ENCODE measurements around the gene LRP1B.
"Not testable (repeated sequence)": the region's sequence is repeated elsewhere in the genome, so short reads cannot be mapped to it uniquely, and the experiment has no call there.

LRP1B gene

GRCh38 chr2:140436936-140437335 is 1693.9 kb downstream of the LRP1B start:
- no peak for DNase-seq (ENCODE audit: low read depth)

GRCh38 chr2:140427033-140427432 is 1703.8 kb downstream of the LRP1B start:
- not testable (repeated sequence) for DNase-seq (ENCODE audit: low read depth)

- no peak for DNase-seq (ENCODE audit: low read depth)
These were observed 1706.3 kb downstream of the LRP1B start for GRCh38 chr2:140424471-140424870.

GRCh38 chr2:140422759-140423158 is 1708.1 kb downstream of the LRP1B start:
- no peak for DNase-seq (ENCODE audit: low read depth)

GRCh38 chr2:140417504-140417903 is 1713.3 kb downstream of the LRP1B start:
- DNase-seq (ENCODE audit: low read depth): no peak

GRCh38 chr2:140416577-140416976 is 1714.2 kb downstream of the LRP1B start:
- DNase-seq (ENCODE audit: low read depth): no peak

- DNase-seq (ENCODE audit: low read depth): not testable (repeated sequence)
These were observed 1715.8 kb downstream of the LRP1B start for GRCh38 chr2:140415035-140415434.

- DNase-seq (ENCODE audit: low read depth): no peak
These were observed 1720.1 kb downstream of the LRP1B start for GRCh38 chr2:140410695-140411094.

- no peak for DNase-seq (ENCODE audit: low read depth)
These were observed 1729.8 kb downstream of the LRP1B start for GRCh38 chr2:140401056-140401455.

- DNase-seq (ENCODE audit: low read depth): no peak
These were observed 1738.0 kb downstream of the LRP1B start for GRCh38 chr2:140392824-140393223.

- no peak for DNase-seq (ENCODE audit: low read depth)
These were observed 1745.9 kb downstream of the LRP1B start for GRCh38 chr2:140384946-140385345.

- DNase-seq (ENCODE audit: low read depth): no peak
These were observed 1747.0 kb downstream of the LRP1B start for GRCh38 chr2:140383781-140384180.

GRCh38 chr2:140376686-140377085 is 1754.1 kb downstream of the LRP1B start:
- DNase-seq (ENCODE audit: low read depth): no peak

GRCh38 chr2:140363131-140363530 is 1767.7 kb downstream of the LRP1B start:
- no peak for DNase-seq (ENCODE audit: low read depth)

- no peak for DNase-seq (ENCODE audit: low read depth)
These were observed 1768.5 kb downstream of the LRP1B start for GRCh38 chr2:140362361-140362760.

GRCh38 chr2:140359056-140359771 is 1771.6 kb downstream of the LRP1B start:
- no peak for DNase-seq (ENCODE audit: low read depth)

- DNase-seq (ENCODE audit: low read depth): no peak
These were observed 1774.1 kb downstream of the LRP1B start for GRCh38 chr2:140356697-140357096.

GRCh38 chr2:140355511-140356090 is 1775.2 kb downstream of the LRP1B start:
- DNase-seq (ENCODE audit: low read depth): no peak

- DNase-seq (ENCODE audit: low read depth): no peak
These were observed 1776.3 kb downstream of the LRP1B start for GRCh38 chr2:140354544-140354943.

- DNase-seq (ENCODE audit: low read depth): no peak
These were observed 1777.3 kb downstream of the LRP1B start for GRCh38 chr2:140353541-140353940.

GRCh38 chr2:140351692-140352091 is 1779.1 kb downstream of the LRP1B start:
- no peak for DNase-seq (ENCODE audit: low read depth)

GRCh38 chr2:140349695-140350094 is 1781.1 kb downstream of the LRP1B start:
- no peak for DNase-seq (ENCODE audit: low read depth)

- no peak for DNase-seq (ENCODE audit: low read depth)
These were observed 1782.0 kb downstream of the LRP1B start for GRCh38 chr2:140348826-140349225.

GRCh38 chr2:140344838-140345237 is 1786.0 kb downstream of the LRP1B start:
- no peak for DNase-seq (ENCODE audit: low read depth)

All from EH (cell line).